ENCODE measurements around the gene NFATC2.

DNA sequence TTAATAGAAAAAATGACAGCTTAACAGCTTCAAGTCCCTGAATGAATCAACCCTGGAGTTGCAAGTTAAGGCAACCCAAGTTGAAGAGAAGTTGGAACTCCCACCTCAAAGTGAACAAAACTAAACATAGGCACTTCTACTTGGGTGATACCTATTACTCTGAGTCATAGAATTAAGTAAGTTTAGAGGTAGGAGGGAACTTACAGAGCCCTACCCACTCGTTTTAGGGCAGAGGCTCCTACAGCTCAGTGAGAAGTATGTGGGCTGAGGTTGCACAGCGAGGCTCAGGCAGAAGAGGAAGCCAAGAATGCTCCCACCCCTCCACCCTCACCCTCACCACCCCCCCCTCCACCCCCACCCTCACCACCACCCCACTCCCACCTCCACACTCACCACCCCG lies 42.2 kb downstream of the NFATC2 start:
- TF ChIP-seq CTCF (IDR thresholded peaks at IDR 0.05; ENCODE audit: low read length): no peak
- no peak for TF ChIP-seq EZH2 (IDR thresholded peaks at IDR 0.05; ENCODE audit: borderline replicate concordance, low read length)
